Neural cell (in vitro differentiated cells): ENCODE data around the gene BRAF. TPM values are rescaled to one million over a fixed set of nuclear protein-coding genes. Genes with fewer than 3 reads are reported as not detected.
"Not testable (repeated sequence)": the region's sequence is repeated elsewhere in the genome, so short reads cannot be mapped to it uniquely, and the experiment has no call there.

Experiments
- H2AFZ ChIP-seq: fragments of 200-600, 300-800 bp; sonication (generic), shearing (Covaris generic); 2 replicates; pipeline ENCODE4 v1.6.0; 2014; ENCODE audit warnings: low read depth, mild to moderate bottlenecking, antibody characterized with exemption, low read length, moderate library complexity
- H3F3A ChIP-seq: fragments of 200-600 bp; shearing (Covaris generic); 2 replicates; pipeline ENCODE4 v1.6.1; 2016; ENCODE audit warnings: mild to moderate bottlenecking, moderate library complexity, mixed read lengths, antibody characterized with exemption, low read length; ENCODE audit not compliant: insufficient read depth, poor library complexity, severe bottlenecking
- H3K27ac ChIP-seq: fragments of 200-600, 300-800 bp; sonication (generic), shearing (Covaris generic); 2 replicates; pipeline ENCODE4 v1.5.1; 2014; ENCODE audit warnings: mild to moderate bottlenecking, low read length, moderate library complexity
- H3K27me3 ChIP-seq: fragments of 300-800, 200-600 bp; sonication (generic), shearing (Covaris generic); 2 replicates; pipeline ENCODE4 v1.6.0; 2014; ENCODE audit warnings: mild to moderate bottlenecking, low read depth, low read length, moderate library complexity; ENCODE audit not compliant: insufficient read depth
- H3K36me3 ChIP-seq: fragments of 300-800, 200-600 bp; sonication (generic), shearing (Covaris generic); 2 replicates; pipeline ENCODE4 v1.5.1; 2014; ENCODE audit warnings: mild to moderate bottlenecking, antibody characterized with exemption, low read length, moderate library complexity; ENCODE audit not compliant: insufficient read depth
- H3K4me2 ChIP-seq: fragments of 300-800, 200-600 bp; sonication (generic), shearing (Covaris generic); 2 replicates; pipeline ENCODE4 v1.6.0; 2014; ENCODE audit warnings: mild to moderate bottlenecking, low read length
- H3K4me3 ChIP-seq: fragments of 300-800, 200-600 bp; sonication (generic), shearing (Covaris generic); 2 replicates; pipeline ENCODE4 v1.5.1; 2014; ENCODE audit warnings: mild to moderate bottlenecking, low read length, moderate library complexity
- H3K79me2 ChIP-seq: fragments of 200-600 bp; shearing (Covaris generic); replicated peaks from 2 replicates; pipeline ENCODE4 v1.6.0; 2014; ENCODE audit warnings: mild to moderate bottlenecking, low read length, moderate library complexity; ENCODE audit not compliant: insufficient read depth
- H3K9ac ChIP-seq: fragments of 300-800, 200-600 bp; sonication (generic), shearing (Covaris generic); 2 replicates; pipeline ENCODE4 v1.6.1; 2016; ENCODE audit warnings: mild to moderate bottlenecking, low read length, mixed read lengths
- H3K9me2 ChIP-seq: fragments of 200-600 bp; shearing (Covaris generic); 2 replicates; pipeline ENCODE4 v1.6.1; 2016; ENCODE audit warnings: mild to moderate bottlenecking, low read length, mixed read lengths; ENCODE audit not compliant: insufficient read depth
- H3K9me3 ChIP-seq: fragments of 200-600, 300-800 bp; sonication (generic), shearing (Covaris generic); 2 replicates; pipeline ENCODE4 v1.6.1; 2016; ENCODE audit warnings: mild to moderate bottlenecking, mixed run types, low read length, moderate library complexity, mixed read lengths
- H4K20me1 ChIP-seq: fragments of 200-600 bp; shearing (Covaris generic); 2 replicates; pipeline ENCODE4 v1.6.1; 2016; ENCODE audit warnings: mild to moderate bottlenecking, mixed run types; ENCODE audit not compliant: insufficient read depth
- EP300 ChIP-seq: fragments of 450-650 bp; conservative IDR thresholded peaks from 2 replicates; pipeline ENCODE4 v1.6.1; 2014; ENCODE audit warnings: antibody characterized with exemption, mild to moderate bottlenecking, moderate library complexity; ENCODE audit not compliant: poor library complexity, severe bottlenecking
- EZH2 ChIP-seq: fragments of 200-600, 300-800 bp; shearing (Covaris generic), sonication (generic); IDR thresholded peaks from 2 replicates; pipeline ENCODE4 v1.6.1; 2014; ENCODE audit warnings: antibody characterized with exemption, low read length, borderline replicate concordance, mild to moderate bottlenecking; ENCODE audit not compliant: insufficient read depth, poor library complexity, severe bottlenecking
- MXI1 ChIP-seq: fragments of 450-650 bp; conservative IDR thresholded peaks from 2 replicates; pipeline ENCODE4 v1.6.1; 2014; ENCODE audit warnings: antibody characterized with exemption, mild to moderate bottlenecking; ENCODE audit not compliant: poor library complexity, severe bottlenecking
- POLR2AphosphoS5 ChIP-seq: IDR thresholded peaks from 2 replicates; pipeline ENCODE4 v1.6.1; 2012
- RAD21 ChIP-seq: fragments of 450-650 bp; conservative IDR thresholded peaks from 2 replicates; pipeline ENCODE4 v1.6.1; 2014; ENCODE audit warnings: antibody characterized with exemption, mild to moderate bottlenecking, moderate library complexity
- SMC3 ChIP-seq: fragments of 450-650 bp; conservative IDR thresholded peaks from 2 replicates; pipeline ENCODE4 v1.6.1; 2014; ENCODE audit warnings: antibody characterized with exemption, mild to moderate bottlenecking, moderate library complexity; ENCODE audit not compliant: poor library complexity
- TAF1 ChIP-seq: IDR thresholded peaks from 2 replicates; pipeline ENCODE4 v1.6.1; 2012; ENCODE audit warnings: low read depth
- polyA plus RNA-seq: library from polyadenylated mRNA; depleted of rRNA; stranded (reverse); fragments of >200 nt; gene quantifications from 2 replicates; pipeline ENCODE4 v1.2.3, GENCODE V29; 2014
- TF ChIP-seq, protein P1 (sequence below): fragments of 450-650 bp; IDR thresholded peaks from 2 replicates; pipeline ENCODE4 v1.5.1; 2014; ENCODE audit warnings: antibody characterized with exemption, mild to moderate bottlenecking, moderate library complexity; ENCODE audit not compliant: poor library complexity, severe bottlenecking
- TF ChIP-seq, protein P2 (sequence below): IDR thresholded peaks from 2 replicates; pipeline ENCODE4 v1.6.1; 2012; ENCODE audit warnings: borderline replicate concordance

Gene BRAF
- polyA plus RNA-seq, 1 donor from 2014 or later, result 31.7 TPM

DNA sequence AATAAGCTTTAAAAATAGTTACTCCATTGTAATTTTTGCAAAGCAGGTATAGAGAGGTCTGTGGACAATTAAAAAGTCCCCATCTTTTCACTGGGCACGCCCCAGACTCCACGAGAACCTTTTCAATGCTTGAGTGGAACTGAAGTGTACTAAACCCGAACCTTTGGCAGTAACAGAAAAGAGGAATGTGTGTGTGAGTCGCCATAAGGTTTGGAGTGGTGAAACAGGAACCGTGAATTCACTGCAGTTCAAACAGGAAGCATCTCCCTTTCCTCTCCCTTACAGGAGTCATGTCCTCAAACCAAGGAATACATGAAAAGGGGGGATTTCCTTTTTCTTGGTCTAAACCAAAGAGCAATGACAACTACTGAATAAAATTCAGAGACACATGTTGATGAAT, 205.0 kb downstream of the BRAF start:
- Histone ChIP-seq H3K9ac (no peak overlapping the region), H3K79me2 (no peaks in the 10 kb centered on the region), H3K4me3 (no peak overlapping the region), H3K27me3 (no peaks in the 10 kb centered on the region), H4K20me1 (no peaks in the 10 kb centered on the region), H3K4me2 (no peak overlapping the region), H3K9me2 (no peaks in the 10 kb centered on the region), H3K27ac (no peak overlapping the region), H2AFZ (no peak overlapping the region), H3K36me3 (no peaks in the 10 kb centered on the region), H3F3A (no peaks in the 10 kb centered on the region), H3K9me3 (peaks cover under 1% of the 10 kb centered on the region)
- TF ChIP-seq POLR2AphosphoS5 (no peak), TAF1 (no peak), EZH2 (no peak), RAD21 (no peak)
- TF ChIP-seq, protein P1, sequence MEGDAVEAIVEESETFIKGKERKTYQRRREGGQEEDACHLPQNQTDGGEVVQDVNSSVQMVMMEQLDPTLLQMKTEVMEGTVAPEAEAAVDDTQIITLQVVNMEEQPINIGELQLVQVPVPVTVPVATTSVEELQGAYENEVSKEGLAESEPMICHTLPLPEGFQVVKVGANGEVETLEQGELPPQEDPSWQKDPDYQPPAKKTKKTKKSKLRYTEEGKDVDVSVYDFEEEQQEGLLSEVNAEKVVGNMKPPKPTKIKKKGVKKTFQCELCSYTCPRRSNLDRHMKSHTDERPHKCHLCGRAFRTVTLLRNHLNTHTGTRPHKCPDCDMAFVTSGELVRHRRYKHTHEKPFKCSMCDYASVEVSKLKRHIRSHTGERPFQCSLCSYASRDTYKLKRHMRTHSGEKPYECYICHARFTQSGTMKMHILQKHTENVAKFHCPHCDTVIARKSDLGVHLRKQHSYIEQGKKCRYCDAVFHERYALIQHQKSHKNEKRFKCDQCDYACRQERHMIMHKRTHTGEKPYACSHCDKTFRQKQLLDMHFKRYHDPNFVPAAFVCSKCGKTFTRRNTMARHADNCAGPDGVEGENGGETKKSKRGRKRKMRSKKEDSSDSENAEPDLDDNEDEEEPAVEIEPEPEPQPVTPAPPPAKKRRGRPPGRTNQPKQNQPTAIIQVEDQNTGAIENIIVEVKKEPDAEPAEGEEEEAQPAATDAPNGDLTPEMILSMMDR, result no peak

DNA sequence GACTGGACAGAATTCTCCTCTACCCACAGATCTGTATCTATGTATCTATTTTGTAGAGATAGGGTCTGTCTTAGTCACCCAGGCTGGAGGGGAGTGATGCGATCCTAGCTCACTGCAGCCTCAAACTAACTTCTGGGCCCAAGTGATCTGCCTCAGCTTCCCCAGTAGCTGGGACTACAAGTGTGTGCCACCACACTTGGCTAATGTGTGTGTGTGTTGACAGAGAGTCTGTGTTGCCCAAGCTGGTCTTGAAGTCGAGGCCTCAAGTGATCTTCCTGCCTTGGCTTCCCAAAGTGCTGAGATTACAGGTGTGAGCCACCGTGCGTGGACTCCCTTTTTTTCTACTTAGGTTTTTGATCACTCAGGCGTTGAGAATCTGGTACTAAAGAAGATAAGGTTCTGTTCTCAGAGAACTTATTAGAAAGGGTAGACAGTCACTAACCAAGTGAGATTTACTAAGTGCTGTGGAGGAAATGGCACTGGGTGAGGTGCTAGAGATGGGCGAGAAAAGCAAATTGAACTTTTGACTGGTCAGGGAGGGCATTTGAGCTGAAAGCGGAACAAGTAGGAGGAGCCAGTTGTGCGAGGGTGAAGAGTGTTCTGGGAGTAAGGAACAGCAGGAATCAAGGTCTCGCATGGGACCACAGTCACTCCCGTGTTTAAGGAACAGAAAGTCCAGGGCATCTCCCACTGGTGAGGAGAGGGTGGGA, 210.2 kb downstream of the BRAF start:
- H3F3A ChIP-seq, result no peaks in the 10 kb centered on the region
- H3K4me2 ChIP-seq, result no peak overlapping the region
- H3K4me3 ChIP-seq, result no peak overlapping the region
- H3K9me2 ChIP-seq, result no peaks in the 10 kb centered on the region
- no peaks in the 10 kb centered on the region for H3K36me3 ChIP-seq
- H2AFZ ChIP-seq, result no peak overlapping the region
- H3K9ac ChIP-seq, result no peak overlapping the region
- H3K9me3 ChIP-seq, result peaks cover 2% of the 10 kb centered on the region
- no peaks in the 10 kb centered on the region for H4K20me1 ChIP-seq
- H3K79me2 ChIP-seq, result no peaks in the 10 kb centered on the region
- TF ChIP-seq MXI1, result no peak
- TF ChIP-seq POLR2AphosphoS5, result no peak
- TF ChIP-seq SMC3, result no peak
- no peak for TF ChIP-seq EZH2
- TF ChIP-seq, protein P2, sequence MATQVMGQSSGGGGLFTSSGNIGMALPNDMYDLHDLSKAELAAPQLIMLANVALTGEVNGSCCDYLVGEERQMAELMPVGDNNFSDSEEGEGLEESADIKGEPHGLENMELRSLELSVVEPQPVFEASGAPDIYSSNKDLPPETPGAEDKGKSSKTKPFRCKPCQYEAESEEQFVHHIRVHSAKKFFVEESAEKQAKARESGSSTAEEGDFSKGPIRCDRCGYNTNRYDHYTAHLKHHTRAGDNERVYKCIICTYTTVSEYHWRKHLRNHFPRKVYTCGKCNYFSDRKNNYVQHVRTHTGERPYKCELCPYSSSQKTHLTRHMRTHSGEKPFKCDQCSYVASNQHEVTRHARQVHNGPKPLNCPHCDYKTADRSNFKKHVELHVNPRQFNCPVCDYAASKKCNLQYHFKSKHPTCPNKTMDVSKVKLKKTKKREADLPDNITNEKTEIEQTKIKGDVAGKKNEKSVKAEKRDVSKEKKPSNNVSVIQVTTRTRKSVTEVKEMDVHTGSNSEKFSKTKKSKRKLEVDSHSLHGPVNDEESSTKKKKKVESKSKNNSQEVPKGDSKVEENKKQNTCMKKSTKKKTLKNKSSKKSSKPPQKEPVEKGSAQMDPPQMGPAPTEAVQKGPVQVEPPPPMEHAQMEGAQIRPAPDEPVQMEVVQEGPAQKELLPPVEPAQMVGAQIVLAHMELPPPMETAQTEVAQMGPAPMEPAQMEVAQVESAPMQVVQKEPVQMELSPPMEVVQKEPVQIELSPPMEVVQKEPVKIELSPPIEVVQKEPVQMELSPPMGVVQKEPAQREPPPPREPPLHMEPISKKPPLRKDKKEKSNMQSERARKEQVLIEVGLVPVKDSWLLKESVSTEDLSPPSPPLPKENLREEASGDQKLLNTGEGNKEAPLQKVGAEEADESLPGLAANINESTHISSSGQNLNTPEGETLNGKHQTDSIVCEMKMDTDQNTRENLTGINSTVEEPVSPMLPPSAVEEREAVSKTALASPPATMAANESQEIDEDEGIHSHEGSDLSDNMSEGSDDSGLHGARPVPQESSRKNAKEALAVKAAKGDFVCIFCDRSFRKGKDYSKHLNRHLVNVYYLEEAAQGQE, result no peak
- no peak for TF ChIP-seq TAF1
- TF ChIP-seq RAD21, result no peak
- TF ChIP-seq, protein P1, result no peak
- no peak for TF ChIP-seq EP300
- H3K27ac ChIP-seq, result no peak overlapping the region
- H3K27me3 ChIP-seq, result no peaks in the 10 kb centered on the region

DNA sequence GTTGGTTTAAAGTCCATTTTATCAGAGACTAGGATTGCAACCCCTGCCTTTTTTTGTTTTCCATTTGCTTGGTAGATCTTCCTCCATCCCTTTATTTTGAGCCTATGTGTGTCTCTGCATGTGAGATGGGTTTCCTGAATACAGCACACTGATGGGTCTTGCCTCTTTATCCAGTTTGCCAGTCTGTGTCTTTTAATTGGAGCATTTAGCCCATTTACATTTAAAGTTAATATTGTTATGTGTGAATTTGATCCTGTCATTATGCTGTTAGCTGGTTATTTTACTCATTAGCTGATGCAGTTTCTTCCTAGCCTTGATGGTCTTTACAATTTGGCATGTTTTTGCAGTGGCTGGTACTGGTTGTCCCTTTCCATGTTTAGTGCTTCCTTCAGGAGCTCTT, 212.3 kb downstream of the BRAF start:
- H3K4me2 ChIP-seq, H3K9ac ChIP-seq, H3K79me2 ChIP-seq, H2AFZ ChIP-seq, H3K9me2 ChIP-seq, H3K9me3 ChIP-seq, H4K20me1 ChIP-seq, H3F3A ChIP-seq, H3K27ac ChIP-seq, H3K27me3 ChIP-seq, H3K4me3 ChIP-seq, H3K36me3 ChIP-seq: not testable (repeated sequence)

DNA sequence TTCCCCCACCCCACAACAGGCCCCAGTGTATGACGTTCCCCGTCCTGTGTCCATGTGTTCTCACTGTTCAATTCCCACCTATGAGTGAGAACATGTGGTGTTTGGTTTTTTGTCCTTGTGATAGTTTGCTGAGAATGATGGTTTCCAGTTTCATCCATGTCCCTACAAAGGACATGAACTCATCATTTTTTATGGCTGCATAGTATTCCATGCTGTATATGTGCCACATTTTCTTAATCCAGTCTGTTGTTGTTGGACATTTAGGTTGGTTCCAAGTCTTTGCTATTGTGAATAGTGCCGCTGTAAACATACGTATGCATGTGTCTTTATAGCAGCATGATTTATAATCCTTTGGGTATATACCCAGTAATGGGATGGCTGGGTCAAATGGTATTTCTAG, 216.0 kb downstream of the BRAF start:
- not testable (repeated sequence) for H3K9me3 ChIP-seq, H3K27me3 ChIP-seq, H3K36me3 ChIP-seq, H3F3A ChIP-seq, H3K9ac ChIP-seq, H3K9me2 ChIP-seq, H4K20me1 ChIP-seq, H3K4me2 ChIP-seq, H3K4me3 ChIP-seq, H2AFZ ChIP-seq, H3K79me2 ChIP-seq, H3K27ac ChIP-seq
